ENCODE results near the gene ENOX1.

Gene ENOX1

DNA sequence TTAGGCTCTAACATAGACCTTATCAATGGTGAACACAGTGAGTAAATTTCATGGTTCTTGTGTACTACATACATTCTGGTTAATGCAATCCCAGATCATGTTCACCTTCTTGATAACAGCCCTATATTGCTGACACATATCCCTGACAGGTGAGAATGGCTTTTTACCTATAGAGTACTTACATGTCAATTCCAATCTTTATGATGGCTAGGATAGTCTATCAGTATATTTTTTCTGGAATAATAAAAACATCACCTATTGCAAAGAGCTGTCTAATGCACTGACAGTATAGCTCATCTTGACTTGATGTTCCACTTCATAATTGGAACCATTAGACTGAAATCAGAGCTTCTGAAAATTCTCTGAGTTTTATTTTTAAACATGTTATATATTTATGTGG lies 199.4 kb downstream of the ENOX1 start:
- DNase-seq = no peak

- DNase-seq = no peak
Observed at GRCh38 chr13:43584751-43585150, 202.0 kb downstream of the ENOX1 start.

- no peak for DNase-seq
Observed at GRCh38 chr13:43583321-43583720, 203.5 kb downstream of the ENOX1 start.

DNA sequence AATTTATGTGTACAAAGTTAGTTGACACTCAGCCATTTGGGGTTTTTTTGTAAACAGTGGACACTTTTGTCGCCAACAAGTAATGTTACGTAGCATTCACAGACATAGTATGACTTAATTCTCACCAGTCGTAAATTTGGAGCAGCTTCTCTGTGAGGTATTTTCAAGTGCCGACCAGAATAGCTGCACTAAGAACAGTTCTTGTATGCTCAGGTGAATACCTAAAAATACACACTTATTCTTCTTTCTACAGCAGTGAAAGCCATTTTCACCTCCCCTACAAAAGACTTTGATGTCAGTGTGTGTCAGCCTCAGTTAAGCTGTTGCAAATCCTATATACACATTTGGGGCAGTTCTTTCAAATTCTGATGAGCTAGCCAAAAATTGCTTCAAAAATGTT lies 206.5 kb downstream of the ENOX1 start:
- DNase-seq = no peak

- DNase-seq = no peak
Observed at GRCh38 chr13:43579321-43579720, 207.5 kb downstream of the ENOX1 start.

- no peak for DNase-seq
Observed at GRCh38 chr13:43574605-43575004, 212.2 kb downstream of the ENOX1 start.

DNA sequence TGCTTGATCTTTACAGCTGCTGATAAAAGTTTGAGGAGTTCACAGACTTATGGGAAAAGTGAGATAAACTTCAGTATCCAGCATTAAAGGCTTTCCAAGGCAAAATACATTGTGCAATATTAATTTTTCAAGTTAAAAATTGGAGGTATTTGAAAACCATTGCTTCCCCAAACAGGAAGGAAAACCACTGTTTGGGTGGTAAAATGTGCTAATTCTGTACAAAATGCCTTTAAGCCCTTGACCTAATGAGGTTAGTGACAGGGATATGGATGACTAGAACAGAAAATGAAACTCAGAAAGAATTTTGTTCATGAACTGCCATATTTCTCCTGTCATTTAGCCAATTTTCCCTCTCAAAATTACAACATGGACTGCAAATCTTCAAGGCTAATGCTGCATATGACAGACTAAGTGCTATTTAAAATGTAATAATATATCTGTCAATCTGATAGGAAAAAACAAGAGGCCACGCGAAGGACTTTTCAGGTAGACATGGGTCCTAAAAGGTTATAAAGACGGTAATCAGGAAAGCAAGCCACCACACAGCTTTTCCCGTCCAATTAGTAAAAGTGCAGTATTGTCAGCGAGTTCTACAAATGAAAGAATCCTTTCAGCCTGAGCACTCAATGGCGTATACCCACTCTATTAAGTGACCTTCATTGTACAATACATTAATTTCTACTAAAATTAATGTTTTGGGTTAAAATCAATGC lies 212.8 kb downstream of the ENOX1 start:
- DNase-seq = no peak

- DNase-seq = no peak
Observed at GRCh38 chr13:43573361-43573740, 213.4 kb downstream of the ENOX1 start.

- DNase-seq = peak; percentile 44
Observed at GRCh38 chr13:43572656-43573360, 214.0 kb downstream of the ENOX1 start.

DNA sequence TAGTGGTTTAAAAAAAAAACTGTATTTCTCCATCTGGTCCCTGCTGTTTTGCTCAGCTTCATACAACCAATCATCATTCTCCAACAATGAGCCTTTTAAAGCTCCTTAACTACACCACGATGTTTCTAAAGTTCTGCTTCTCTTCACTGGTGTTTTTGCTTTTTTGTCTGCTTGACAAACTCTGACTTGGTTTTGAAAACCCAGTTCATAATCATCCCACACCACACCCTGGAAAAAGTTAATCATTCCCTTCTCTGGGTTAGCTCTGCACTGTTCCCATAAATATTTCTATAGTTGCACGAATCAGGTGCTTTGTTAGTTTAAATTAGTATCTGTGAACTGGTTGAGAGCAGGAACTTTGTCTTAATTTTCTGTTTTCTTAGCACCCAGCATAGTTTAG lies 217.1 kb downstream of the ENOX1 start:
- no peak for DNase-seq

GRCh38 chr13:43567608-43568007 lies 219.2 kb downstream of the ENOX1 start:
- no peak for DNase-seq

DNA sequence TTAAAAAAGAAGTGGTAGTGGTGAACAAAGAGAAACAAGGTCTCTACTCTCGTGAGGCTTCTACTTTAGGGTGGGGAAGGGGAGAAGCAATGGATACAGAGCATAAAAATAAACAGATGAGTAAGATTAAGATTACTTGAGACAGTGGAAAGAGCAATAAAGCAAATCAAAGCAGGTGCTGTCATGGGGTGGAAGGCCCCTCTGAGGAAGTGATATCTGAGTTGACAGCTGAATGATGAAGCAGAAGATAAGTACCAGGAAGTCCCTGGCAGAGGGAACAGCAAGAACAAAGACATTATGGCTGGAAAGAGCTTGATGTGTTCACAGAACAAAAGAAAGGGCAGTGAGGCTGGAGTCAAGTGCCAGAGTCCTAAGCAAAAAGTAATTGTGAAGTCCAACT lies 221.8 kb downstream of the ENOX1 start:
- peak; percentile 22 for DNase-seq

DNA sequence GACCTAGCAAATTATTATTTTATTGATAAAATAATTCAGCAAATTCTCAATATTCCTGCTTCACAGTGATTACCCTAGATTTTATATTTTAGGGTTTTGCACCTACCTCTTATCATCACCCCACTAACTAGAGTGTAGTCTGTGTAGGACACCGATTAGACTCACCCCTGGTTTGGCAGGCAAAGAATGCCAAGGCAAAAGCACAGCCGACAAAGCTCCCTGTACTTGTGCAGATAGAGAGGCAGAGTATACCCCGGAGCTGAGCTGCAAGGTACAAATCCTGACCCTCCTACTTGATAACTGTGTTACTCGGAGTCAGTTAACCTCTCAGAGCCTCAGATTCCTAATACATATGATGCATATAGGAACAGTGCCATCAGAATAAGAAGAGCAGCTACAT lies 225.7 kb downstream of the ENOX1 start:
- no peak for DNase-seq

GRCh38 chr13:43558939-43559338 lies 227.8 kb downstream of the ENOX1 start:
- no peak for DNase-seq

DNA sequence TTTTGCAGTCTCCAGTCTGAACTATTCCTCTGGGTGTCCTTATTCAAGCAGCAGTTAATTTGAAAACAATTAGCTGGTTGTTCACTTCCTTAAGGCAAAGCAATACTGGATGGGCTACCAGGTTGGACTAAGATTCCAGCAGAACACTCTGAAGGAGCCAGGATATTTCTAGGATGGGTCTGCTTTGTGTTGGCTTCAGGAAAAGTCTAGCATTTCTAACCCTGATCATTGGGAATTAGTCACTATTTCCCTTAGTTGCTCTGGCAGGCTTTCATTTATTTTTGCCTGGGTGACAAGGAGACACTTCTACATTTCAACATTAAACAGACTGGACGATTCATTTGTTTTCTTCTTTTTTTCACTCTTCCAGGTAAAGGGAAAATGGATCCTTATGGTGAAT lies 228.4 kb downstream of the ENOX1 start:
- DNase-seq = peak; percentile 9

GRCh38 chr13:43555667-43556066 lies 231.1 kb downstream of the ENOX1 start:
- no peak for DNase-seq

GRCh38 chr13:43551897-43552456 lies 234.8 kb downstream of the ENOX1 start:
- no peak for DNase-seq

GRCh38 chr13:43546816-43547215 lies 240.0 kb downstream of the ENOX1 start:
- DNase-seq = peak; percentile 8

- peak; percentile 72 for DNase-seq
Observed at GRCh38 chr13:43546251-43546650, 240.5 kb downstream of the ENOX1 start.

DNA sequence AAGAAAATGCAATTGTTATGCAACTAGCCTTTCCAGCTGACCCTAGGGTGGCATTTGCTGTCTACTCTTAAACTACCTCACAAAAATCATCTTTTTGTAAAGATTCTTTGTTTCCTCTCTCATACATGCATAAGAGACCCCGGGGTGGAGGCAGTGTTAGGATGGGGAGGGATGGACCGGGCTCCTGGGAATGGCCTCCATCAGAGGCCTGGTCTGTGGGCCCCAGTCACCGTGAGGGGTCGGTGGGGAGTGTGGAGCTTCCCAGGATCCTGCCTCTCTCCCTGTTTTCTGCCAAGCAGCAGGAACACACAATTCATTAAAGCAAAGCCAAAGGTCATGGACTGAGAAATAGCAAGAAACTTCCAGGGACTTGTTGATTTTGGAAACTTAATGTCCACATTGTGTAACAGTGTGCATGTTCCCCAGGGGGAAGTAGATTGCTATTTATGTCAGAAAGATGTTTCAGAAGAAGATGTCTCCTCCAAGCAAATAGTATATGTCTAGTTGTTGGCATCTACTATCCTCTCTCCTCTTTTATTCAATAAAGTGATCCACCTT lies 241.4 kb downstream of the ENOX1 start:
- no peak for DNase-seq

DNA sequence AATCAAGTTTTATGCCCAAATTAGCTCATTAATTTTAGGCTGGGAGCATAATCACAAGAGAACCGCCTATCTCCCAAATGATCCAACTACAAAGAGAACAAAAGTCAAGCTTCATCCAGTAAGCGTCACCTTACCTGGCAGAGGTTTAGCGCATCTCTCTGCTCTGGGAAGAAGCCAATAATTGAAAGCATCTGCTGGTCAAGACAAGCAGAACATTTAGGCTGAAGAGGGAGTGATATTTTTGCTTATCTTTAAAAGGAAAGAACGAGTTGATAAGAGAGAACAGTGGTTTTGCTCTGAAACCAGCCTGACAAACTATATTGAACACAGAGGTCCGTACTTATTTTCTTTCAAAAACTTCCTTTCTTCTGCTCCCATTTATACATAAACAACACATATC lies 242.1 kb downstream of the ENOX1 start:
- no peak for DNase-seq

DNA sequence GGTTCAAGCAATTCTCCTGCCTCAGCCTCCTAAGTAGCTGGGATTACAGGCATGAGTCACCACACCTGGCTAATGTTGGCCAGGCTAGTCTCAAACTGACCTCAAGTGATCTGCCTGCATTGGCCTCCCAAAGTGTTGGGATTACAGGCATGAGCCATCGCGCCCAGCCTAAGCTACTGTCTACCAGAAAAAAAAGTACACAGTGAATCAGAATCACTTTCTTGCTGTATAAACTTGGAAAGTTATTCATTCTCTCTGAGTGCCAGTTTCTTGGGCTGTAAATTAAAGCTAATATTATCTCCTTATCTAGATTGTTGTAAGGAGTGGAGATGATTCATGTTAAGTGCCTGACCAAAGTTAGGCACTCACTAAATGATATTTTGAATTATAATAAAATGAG lies 242.8 kb downstream of the ENOX1 start:
- DNase-seq = no peak

DNA sequence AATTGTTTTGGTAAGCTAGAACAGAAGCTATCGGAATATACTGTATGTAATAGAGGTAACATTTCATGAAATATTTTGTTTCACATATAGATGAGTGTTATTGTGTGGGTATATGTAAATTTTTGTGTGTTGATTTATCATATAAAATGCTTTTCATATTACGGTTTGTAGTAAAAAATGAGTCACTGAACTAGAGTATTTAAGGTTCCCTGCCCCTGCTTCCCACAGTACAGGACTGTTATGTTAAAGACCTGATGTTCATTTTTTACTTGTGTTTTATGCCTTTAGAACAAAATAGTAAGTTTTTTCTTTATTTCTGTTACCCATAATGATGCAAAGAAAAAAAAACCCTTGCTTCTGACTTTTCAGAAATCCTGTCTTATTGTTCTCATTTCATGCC lies 243.4 kb downstream of the ENOX1 start:
- no peak for DNase-seq

DNA sequence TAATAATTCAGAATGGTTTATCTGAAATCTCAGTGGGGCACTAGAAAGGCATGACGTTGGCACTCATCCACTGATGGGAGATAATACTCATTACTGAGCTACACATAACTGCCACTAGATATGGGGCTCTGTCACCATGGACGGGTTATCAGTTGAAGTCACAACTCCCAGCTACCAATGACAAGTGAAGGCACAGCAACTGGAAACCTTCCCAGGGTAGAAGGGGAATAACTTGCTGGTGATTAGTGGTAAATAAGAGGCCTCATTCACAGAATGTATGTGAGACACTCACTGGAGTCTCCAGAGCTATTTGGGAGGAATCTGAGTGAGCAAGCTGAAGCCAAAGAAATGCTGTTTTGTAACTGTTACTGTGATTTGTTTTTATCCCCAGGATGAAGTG lies 249.6 kb downstream of the ENOX1 start:
- no peak for DNase-seq
